Activated CD4-positive, CD25-positive, alpha-beta regulatory T cell treated with anti-CD3 and anti-CD28 coated beads, Interleukin-2, amount 50 U/mL, for 24 hours (primary cell): Measurements from ENCODE around the gene ARFGAP3.

Source experiments
- ATAC-seq, 2 donors: fragments of 150-1000 bp; cut with Tn5 transposase; one replicate each; pipeline ENCODE4 v1.10.0; 2021; ENCODE audit warnings: mild to moderate bottlenecking in 1 of 2, moderate library complexity in 1 of 2

ARFGAP3 gene

GRCh38 chr22:42814616-42815015, 42.5 kb downstream of the ARFGAP3 start:
- no peak for ATAC-seq

DNA sequence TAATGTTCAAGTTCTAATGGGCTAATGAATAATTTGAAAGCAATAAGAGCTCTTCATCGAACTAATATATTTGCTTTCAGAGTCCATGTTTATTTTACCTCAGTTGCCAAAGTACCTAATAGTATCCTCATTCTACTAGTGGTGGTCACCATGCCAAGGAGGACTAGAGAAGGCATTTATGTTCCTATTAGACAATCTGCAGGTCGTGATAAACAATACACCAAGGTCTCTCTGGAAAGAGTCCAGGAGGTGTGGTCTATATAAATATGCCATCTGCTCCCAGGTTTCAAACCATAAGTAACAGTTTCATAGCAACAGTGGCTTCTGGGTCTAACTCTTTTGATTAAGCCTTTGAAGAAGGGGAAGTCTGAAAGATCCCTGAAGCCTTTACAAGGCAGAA, 42.9 kb downstream of the ARFGAP3 start:
- no peak for ATAC-seq

- ATAC-seq, result no peak
These were observed 43.6 kb downstream of the ARFGAP3 start for GRCh38 chr22:42813501-42813900.

- no peak for ATAC-seq
These were observed 45.6 kb downstream of the ARFGAP3 start for GRCh38 chr22:42811459-42811858.

DNA sequence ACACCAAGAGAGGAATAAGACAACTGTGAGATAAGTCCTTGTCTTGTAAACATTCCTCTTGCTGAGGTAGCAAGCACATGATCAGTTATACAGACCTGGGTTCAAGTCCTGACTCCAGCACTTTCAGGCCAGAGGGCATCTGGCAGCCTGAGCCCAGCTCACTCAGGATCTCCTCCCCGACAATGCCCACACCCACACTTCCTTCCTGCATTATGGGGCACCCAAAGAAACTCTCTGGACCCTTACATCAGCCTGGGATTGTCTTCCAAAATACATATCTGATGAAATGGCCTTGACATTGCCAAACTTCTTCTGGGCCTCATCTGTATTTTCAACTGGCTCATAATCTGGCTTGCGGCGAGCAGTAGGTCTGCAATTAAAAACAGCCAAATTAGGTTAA, 48.6 kb downstream of the ARFGAP3 start:
- ATAC-seq, result no peak

DNA sequence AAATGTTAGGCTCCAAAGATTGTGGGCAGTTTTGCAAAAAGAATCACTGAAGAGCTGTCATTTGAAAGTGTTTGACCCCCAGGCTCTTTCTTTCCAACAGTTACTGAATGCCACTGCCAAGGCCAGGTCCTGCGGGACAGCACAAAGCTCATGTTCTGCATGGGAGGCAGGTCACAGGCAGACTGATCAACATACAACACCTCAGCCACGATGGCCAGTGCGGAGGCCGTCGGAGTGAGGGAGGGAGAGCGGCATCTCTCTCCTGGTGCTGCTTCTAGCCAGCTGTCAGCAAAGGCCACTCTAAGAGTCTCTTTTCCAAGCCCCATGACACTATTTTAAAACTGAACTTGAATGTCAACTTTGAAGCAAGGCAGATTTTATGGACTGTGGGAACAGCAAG, 49.9 kb downstream of the ARFGAP3 start:
- ATAC-seq, result no peak

GRCh38 chr22:42805998-42806830, 50.9 kb downstream of the ARFGAP3 start:
- ATAC-seq, result no peak

GRCh38 chr22:42805016-42805997, 51.8 kb downstream of the ARFGAP3 start:
- no peak for ATAC-seq

GRCh38 chr22:42803389-42803788, 53.7 kb downstream of the ARFGAP3 start:
- no peak for ATAC-seq

GRCh38 chr22:42801252-42802080, 55.6 kb downstream of the ARFGAP3 start:
- no peak for ATAC-seq

- no peak for ATAC-seq
These were observed 56.4 kb downstream of the ARFGAP3 start for GRCh38 chr22:42800451-42801251.

- ATAC-seq, result no peak
These were observed 57.3 kb downstream of the ARFGAP3 start for GRCh38 chr22:42799461-42800405.

GRCh38 chr22:42799061-42799460, 58.0 kb downstream of the ARFGAP3 start:
- ATAC-seq, result no peak

GRCh38 chr22:42797011-42797410, 60.1 kb downstream of the ARFGAP3 start:
- no peak for ATAC-seq

DNA sequence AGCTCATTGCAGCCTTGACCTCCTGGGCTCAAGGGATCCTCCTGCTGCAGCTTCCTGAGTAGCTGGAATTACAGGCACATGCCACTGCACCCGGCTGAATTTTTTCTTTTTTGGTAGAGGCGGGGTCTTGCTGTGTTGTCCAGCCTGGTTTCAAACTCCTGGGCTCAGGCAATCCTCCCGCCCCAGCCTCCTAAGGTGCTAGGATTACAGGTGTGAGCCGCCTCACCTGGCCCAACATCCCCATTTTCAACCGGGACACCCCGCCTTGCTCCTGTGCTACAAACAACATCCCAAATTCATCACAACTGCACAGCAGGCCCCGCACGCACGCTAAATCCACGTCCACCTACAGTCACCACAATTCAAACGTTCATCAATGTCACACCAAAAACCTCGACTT, 61.0 kb downstream of the ARFGAP3 start:
- no peak for ATAC-seq

DNA sequence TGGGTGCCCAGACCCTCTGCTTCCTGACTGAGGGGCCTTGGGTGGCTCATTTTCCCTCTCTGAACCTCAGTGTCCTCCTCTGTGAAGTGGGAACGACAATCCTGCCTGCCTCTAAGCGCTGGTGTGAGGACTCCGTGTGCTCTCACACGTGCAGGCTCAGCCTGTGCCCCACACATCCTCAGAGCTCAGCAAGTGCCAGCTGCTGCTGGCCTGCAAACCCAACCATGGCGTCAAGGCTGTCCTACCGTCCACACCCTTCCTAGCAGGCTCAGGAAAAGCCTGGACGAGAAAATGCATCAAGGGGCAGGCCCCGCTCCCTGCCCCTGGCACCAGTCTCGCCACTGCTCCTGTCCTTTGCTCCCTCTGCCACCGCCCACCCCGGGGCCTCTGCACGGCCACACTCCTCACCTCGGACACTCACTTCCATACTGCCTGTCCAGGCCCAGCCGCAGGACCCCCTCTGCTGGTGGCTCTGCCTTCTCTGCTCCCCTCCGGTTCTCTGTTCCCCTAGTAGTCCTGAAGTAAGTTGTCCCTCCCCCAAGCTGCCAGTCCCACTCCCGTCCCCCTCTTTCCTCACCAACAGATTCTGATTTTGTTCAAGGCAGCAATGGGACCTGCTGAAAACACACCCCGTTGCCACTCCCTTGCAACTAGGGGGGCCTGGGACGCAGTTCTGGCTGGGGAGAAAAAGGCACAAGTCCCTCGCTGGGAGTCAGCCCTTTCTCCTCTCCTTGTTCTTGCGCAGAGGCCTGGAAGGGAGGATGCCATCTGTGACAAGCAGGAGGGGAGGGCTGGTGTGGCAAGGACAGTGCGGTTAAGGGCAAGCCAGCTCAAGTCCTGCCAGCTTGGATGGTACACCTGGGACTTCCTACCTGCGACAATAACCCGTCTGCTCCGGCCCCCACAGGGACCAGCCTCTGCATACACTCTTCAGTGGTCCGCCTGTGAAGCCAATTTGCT, 62.2 kb downstream of the ARFGAP3 start:
- no peak for ATAC-seq

DNA sequence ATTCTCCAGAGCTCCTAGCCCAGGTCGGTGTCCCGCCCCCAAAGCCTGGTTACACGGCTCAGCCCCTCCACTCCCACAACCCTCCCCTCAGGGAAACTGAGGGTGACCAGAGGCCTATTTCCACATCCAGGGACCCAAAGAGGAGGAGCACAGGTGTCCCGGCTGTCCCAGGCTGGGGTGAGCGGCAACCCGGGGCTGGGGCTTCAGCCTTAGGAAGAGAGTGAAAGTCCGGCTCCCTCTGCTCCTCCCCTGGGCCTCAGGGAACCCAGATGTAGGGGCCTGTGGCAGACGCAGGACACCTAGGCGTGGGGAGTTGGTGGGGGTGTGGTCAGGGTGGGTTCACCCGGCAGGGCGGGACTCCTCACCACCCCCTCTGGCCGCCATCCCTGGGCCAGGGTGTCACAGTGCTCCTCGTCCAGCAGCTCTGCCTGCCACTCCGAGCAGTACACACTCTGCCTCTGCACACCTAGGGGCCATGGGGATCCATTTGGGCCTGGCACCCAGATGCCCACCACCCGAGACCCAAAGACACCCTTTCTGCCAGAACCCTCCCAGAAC, 63.1 kb downstream of the ARFGAP3 start:
- ATAC-seq, result no peak

DNA sequence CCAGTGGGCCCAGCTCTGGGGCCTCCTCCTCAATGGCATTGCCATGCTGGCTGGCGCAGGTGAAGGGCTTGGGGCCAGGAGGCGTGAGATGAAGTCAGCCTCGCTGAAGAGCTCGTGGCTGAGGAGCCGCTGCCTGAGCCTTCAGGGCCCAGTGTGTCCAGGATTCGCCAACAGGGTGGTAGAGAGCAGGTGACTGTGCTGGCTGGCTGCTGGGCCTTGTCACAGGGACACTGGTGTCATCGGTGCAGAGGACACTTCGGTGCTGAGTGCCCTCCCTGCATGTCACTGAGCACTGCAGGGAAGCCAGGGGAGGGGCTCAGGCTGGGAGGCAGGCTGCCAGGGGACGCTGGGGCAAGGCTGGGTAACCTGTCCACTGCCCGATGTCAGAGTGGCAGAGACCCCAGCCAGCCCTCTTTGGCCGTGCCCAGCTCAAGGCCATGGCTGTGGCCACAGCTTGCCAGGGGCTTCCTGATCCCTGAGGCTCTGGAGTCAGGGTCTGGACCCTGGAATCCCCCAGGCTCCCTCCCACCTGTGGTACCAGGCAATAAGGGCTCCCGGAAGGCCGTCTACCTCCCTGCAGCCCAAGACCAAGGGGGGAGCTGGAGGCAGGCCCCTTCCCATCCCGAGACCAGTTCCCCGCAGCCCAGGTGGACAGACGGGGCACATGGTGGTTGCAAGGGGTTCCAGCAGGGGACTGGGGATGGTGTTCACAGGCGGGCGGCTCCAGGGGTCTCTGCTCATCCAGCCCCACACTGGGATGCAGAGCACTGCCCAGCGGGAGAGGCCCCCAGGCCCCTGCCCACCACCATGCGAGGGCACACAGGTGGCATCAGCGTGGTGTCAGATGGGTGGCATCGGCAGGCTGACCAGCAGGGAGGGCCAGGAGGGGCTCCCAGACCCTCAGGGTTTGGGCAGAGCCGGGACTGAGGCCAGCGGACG, 63.9 kb downstream of the ARFGAP3 start:
- ATAC-seq, result no peak
